C1 segment of cervical spinal cord (tissue), 14 donors: Measurements from ENCODE around the gene TMEM150A.
"Not testable (repeated sequence)": the region's sequence is repeated elsewhere in the genome, so short reads cannot be mapped to it uniquely, and the experiment has no call there.

Source experiments
- DNase-seq, 14 donors: peaks; one replicate each; lab custom pipeline; 2025; lab: John Stamatoyannopoulos, UW

The TMEM150A gene

GRCh38 chr2:85575739-85576138 lies 26.8 kb downstream of the TMEM150A start:
- no peak for DNase-seq

DNA sequence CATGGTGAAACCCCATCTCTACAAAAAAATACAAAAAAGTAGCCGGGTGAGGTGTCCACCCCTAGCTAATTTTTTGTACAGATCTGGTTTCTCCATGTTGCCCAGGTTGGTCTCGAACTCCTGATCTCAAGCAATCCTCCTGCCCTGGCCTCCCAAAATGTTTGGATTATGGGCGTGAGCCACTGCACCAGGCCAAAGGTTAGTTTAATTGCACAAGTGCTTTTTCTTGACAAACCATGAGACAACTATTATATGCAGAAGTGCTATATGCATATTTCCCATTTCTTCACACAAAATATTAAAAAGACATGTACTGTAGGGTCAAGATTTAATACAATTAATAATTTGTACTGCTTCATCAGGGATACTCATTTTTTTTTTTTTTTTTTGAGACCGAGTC lies 36.2 kb downstream of the TMEM150A start:
- DNase-seq: no peak

GRCh38 chr2:85564144-85564563 lies 38.3 kb downstream of the TMEM150A start:
- no peak for DNase-seq

DNA sequence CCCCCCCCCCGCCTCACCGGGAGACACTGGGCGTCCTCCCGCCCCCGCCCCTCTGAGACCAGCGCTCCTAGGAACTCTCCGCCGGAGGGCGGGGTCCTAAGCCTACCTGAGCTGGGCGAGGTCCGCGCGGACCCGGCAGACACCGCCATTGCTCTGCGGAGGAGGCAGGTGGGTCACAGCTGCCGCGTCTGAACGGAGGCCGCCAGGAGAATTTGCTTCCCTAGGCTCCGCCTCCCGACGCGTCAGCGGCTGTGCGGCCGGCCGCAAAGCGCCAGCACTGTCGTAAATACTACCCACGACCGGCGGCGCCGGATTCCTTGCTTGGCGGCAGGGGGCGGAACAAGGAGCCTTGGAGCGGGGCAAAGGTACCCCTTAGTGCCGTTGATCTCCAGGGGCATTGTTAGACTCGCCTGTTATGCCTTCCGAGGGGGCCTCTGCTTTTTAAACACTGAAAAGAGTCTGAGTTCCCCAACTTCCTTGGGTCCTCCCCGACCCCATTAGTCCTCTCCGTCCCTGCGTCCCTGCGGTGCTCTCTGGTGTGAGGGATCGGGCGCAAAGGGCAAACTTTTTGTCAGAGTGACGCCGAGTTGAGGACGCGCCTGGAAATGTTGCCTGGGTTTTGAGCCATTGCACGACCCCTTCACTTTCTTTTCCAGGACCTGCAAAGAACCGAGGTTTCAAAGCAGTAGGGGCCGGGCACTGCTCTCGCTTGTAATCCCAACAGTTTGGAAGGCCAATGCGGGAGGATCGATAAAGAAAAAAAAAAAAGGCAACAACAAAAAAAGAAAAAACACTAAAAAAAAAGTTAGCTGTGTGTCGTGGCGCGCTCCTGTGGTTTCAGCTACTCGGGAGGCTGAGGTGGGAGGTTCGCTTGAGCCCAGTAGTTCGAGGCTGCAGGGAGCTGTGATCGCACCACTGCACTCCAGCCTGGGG lies 41.0 kb downstream of the TMEM150A start, which contains the start of gene GGCX:
TSS of gene GGCX (minus strand) at position 214 of the 933 bp plus-strand sequence. CDS start at position 149, 65 bp downstream.
- DNase-seq: peak; percentile 54 to 95 (median 87)

DNA sequence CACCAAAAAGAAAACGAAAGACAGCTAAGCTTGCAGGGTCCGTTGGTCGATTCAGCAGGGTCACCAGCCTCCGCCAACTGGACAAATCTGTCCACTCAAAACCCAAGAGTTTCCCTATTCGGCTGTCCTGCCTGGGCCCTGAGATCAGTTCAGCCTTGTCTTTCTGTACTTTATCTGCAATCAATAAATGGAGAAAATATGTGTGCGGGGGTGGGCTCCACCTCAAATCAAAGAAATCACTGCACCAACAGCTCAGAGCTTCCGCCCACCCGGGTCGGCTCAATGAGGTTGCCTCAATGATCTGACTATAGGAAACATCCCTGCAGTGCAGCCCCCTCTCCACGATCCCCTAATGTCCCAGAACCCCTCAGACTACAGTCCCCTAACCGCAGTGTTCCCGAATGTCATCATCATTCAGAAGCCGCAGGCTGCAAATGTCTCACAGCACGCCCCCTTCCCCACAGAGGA lies 41.7 kb downstream of the TMEM150A start:
- DNase-seq: no peak

GRCh38 chr2:85560403-85560726 lies 42.1 kb downstream of the TMEM150A start:
- not testable (repeated sequence) for DNase-seq

- no peak for DNase-seq
These were observed 44.3 kb downstream of the TMEM150A start for GRCh38 chr2:85558160-85558559.

- DNase-seq: no peak
These were observed 45.4 kb downstream of the TMEM150A start for GRCh38 chr2:85557130-85557529.

GRCh38 chr2:85554980-85555612 lies 47.4 kb downstream of the TMEM150A start:
- DNase-seq: no peak

DNA sequence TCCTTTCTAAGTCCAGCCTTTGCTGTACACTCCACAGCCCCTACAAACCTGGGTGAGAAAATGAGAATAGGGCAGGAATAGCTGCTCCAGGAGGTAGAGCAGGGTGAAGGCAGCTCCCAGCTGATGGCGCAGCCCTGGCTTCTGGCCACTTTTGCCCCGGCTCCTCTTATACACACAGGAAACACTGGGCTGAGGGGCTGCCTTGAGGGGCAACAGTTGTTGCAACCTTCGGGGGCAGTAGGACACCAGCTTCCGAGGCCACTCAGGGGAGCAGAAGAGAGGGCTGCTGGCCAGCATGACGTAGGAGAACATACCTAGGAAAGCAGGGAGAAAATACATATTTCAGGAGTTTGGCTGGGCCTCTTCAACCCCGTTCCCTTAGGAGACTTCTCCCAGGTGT lies 49.3 kb downstream of the TMEM150A start:
- DNase-seq: no peak

GRCh38 chr2:85551698-85552678 lies 50.5 kb downstream of the TMEM150A start:
- DNase-seq: peak in 13 of 14 donors; percentile 2 to 78 (median 60)

- peak in 2 of 14 donors; percentile 18 to 28 for DNase-seq
These were observed 52.0 kb downstream of the TMEM150A start for GRCh38 chr2:85550486-85550885.

DNA sequence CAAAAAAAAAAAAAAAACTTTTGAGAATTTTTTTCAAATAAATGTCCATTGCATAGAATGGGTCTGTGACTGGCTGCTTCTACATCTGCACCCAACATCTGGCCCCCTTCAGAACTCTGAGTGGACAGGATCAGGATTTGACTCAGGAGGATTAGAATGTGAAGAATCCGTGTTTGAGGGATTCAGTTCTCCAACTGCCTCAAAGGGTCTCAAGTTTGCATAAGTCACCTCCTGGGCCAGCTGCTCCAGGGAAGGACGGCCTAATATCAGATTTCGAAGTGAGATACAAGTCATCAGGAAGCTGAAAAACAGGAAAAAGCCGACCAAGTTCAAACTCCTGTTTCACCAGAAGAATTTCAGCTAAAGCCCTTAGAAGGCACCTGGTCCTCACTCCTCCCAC lies 52.7 kb downstream of the TMEM150A start:
- DNase-seq: no peak

GRCh38 chr2:85549095-85549494 lies 53.4 kb downstream of the TMEM150A start:
- no peak for DNase-seq

DNA sequence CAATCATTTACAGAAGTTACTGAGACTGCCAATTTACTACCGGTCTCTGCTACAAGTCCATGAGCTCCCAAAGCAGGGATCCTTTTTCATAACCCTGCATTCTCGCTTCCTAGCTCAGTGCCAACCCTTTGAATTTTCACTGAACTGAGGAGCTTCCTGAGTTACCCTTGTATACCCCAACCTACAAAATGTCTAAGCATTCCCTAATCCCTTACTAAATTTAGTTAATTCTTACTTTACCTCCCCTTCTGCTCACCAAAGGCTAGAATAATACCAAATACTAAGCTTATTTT lies 53.9 kb downstream of the TMEM150A start:
- no peak for DNase-seq
